ENCODE results near the gene TRA2A.

TRA2A gene

DNA sequence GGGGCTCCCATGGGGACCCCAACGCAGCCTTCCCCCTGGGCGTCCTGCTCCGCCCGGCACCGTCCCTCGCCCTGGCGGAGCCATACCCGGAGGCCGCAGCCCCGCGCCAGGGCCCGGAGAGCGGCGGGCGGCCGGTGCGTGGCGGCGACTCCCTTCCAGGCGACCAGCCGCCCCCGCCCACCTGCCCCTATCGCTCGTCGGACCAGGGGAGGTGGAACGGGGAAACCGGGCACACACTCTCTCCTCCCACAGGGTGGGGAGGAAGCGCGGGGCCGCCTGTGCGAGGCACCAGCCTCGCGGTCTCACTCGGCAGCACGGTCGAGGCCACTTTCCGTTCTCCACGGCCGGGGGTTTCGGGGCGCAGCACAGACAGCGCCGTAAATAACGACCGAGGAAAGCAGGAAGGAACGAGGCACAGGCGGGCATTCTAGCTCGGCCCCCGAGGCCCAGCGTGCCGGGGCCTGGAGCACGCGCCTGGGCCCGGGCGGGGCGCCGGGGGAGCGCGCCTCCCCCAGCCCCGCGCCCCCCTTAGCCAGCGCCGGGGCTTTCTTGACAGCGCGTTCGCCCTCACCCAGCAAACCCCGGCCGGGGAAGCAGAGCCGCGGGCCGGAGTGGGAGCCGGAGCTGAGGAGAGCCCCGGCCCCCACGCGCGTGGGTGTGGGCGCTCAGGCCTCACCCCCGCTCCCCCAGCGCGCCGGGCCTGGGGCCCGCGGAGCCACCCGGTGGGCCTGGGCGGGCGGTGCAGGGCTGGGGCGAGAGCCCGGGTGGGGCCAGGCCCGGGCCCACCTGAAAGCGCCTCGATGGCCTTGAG, 62.4 kb downstream of the TRA2A start:
- DNase-seq, result no peak

DNA sequence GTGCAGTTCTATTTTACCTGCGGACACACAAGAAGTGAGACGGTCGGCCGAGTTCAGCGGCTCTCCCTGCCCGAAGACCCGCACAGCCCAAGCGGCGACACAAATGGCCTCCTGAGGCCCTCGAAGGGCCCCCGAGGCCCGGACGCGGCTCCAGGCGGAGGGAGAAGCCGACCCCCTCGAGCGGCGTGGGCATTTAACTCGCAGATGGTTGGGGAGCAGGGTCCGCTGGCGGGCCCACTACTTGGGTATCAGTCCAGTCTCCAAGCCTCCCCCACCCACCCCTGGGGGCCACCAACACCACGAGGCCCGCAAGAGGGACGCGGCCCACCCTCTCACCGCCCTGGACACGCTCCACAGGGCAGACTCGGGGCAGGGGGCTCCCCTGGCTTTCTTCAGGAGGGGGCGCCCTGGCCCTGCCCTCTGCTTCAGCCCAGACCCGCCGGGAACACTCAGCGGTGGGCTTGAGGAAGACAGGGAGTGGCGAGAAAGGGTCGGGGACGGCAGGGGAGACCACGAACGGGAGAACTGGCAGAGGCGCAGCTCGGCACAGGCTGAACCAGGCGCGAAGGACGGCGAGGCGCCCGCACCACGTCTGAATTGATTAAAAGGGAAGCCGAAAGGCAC, 63.1 kb downstream of the TRA2A start:
- no peak for DNase-seq

GRCh38 chr7:23467806-23468525, 63.8 kb downstream of the TRA2A start:
- DNase-seq, result no peak

- no peak for DNase-seq
These were observed 64.4 kb downstream of the TRA2A start for GRCh38 chr7:23467291-23467805.

DNA sequence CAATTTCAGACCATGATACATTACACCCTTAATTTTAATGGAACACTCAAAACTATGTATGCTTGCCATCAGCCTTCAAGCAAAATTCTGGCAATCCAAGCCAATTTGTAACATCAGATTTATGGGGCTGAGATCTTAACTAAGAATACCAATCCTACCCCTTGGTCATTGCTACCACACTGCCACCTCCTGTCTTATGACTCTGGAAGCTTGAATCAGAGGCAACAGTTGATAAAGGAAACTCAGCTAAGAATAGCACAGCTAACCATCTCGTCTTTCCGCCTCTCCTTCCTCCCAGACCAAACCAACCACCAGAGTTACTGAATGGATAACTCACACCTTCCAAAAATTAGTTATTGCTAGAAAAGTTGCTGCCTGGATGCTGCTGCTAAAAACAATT, 68.9 kb downstream of the TRA2A start:
- DNase-seq, result no peak

DNA sequence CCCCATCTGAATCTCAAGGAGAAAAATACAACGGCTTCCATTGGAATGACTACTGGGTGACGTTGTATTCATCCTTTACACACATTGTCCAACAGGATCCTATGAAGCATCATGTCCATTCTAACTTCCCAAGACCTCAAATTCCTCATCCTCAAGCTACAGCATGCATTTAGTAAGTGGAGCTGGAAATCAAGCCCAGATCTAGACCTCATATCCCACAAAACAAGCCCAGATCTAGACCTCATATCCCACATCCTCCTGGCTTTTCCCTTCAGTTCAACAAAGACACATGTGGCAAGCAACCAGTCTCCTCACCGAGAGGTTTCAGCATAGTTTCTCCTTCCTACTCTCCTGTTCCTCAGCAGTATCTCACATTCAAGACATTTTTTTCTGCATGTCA, 73.7 kb downstream of the TRA2A start:
- no peak for DNase-seq

DNA sequence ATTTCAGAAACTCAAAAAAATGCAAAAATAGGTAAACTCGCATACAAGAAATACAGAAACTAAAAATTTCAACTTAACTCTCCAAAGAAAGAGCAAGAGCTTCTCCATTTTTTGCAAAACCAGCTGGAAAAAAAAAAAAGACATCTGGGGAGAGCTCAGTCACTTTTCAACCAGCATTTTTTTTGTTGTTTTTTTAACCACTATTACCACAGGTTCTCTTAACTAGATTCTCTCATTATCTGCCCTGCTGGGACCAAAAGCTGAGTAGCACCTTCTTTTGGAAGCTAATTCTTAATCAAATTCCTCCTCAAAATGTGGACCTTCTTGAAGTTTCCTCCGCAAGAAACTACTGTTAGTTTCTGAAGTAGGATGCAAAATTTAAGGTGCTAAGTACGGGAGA, 75.7 kb downstream of the TRA2A start:
- DNase-seq, result no peak

GRCh38 chr7:23454881-23455526, 76.8 kb downstream of the TRA2A start:
- no peak for DNase-seq

Measured in activated gamma-delta T cell treated with Interleukin-2 at 50 U/mL for 16 hours (primary cell).